DMS114 treated with DMSO at 0.1 percent for 48 hours (cell line): Measurements from ENCODE around the gene TSNAXIP1.
"Not testable (repeated sequence)": the region's sequence is repeated elsewhere in the genome, so short reads cannot be mapped to it uniquely, and the experiment has no call there.

Experiments used
- DNase-seq: peaks from one replicate; lab custom pipeline; 2025; ENCODE audit not compliant: unreplicated experiment; lab: John Stamatoyannopoulos, UW

TSNAXIP1 gene

GRCh38 chr16:67833415-67834241, 26.9 kb downstream of the TSNAXIP1 start:
- DNase-seq: peak; percentile 87

GRCh38 chr16:67834242-67834614, 27.5 kb downstream of the TSNAXIP1 start:
- DNase-seq: no peak

- not testable (repeated sequence) for DNase-seq
Observed at GRCh38 chr16:67837190-67837589, 30.5 kb downstream of the TSNAXIP1 start.

GRCh38 chr16:67837811-67838210, 31.1 kb downstream of the TSNAXIP1 start:
- no peak for DNase-seq

- no peak for DNase-seq
Observed at GRCh38 chr16:67841198-67841815, 34.6 kb downstream of the TSNAXIP1 start.

- peak; percentile 97 for DNase-seq
Observed at GRCh38 chr16:67841816-67842508, 35.3 kb downstream of the TSNAXIP1 start, which contains the start of gene THAP11. Gene THAP11 (plus strand): TSS chr16:67842320. CDS start chr16:67842555, 235 bp downstream.

- DNase-seq: peak; percentile 51
Observed at GRCh38 chr16:67842509-67843342, 36.0 kb downstream of the TSNAXIP1 start.

- DNase-seq: no peak
Observed at GRCh38 chr16:67843343-67843765, 36.7 kb downstream of the TSNAXIP1 start.

GRCh38 chr16:67844497-67844896, 37.8 kb downstream of the TSNAXIP1 start:
- DNase-seq: peak; percentile 22

GRCh38 chr16:67845291-67846062, 38.8 kb downstream of the TSNAXIP1 start:
- peak; percentile 19 for DNase-seq

GRCh38 chr16:67846063-67846319, 39.3 kb downstream of the TSNAXIP1 start:
- DNase-seq: no peak

GRCh38 chr16:67846320-67847063, 39.8 kb downstream of the TSNAXIP1 start, which contains the start of gene NUTF2:
Gene NUTF2 (plus strand): TSS chr16:67846933. CDS start chr16:67865131, 18,198 bp downstream.
- DNase-seq: peak; percentile 86

GRCh38 chr16:67847064-67847861, 40.6 kb downstream of the TSNAXIP1 start, which contains the start of gene CENPT:
Gene CENPT (minus strand): TSS chr16:67847693. CDS start chr16:67833859, 13,834 bp downstream.
- DNase-seq: no peak

GRCh38 chr16:67848118-67848517, 41.4 kb downstream of the TSNAXIP1 start:
- no peak for DNase-seq

- no peak for DNase-seq
Observed at GRCh38 chr16:67853670-67854069, 47.0 kb downstream of the TSNAXIP1 start.

GRCh38 chr16:67855789-67856188, 49.1 kb downstream of the TSNAXIP1 start:
- DNase-seq: no peak

- DNase-seq: no peak
Observed at GRCh38 chr16:67856927-67857546, 50.3 kb downstream of the TSNAXIP1 start.
